ENCODE results near the gene NTM. TPM values are rescaled to one million over a fixed set of nuclear protein-coding genes. Genes with fewer than 3 reads are reported as not detected.

The NTM gene
- total and polyA plus RNA-seq, 9 donors, result 0.16 to 8.5 (median 0.55) TPM; not detected in 3

DNA sequence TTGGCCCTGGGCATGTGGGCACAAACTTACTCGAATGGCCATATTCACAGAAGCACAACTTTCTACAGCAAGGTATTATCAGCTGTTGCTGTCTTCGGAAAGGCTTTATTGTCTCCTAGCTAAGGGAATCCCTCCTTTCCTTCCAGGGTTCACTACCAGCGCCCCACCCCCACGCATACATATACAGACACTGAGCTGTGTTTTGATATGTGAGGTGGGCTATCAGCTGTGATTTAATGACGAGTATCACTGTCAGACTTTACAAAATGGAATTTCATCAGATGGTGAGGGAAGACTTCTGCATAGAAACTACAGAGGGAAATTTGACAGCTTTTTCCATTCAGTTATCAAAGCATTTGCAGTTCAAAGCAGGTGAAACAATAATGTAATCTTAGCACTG is 730.2 kb downstream of the NTM start:
- no peaks in the 10 kb centered on the region for H3K4me1 ChIP-seq (ENCODE audit: insufficient read depth)
- no peak for DNase-seq
- H3K9me3 ChIP-seq, result no peaks in the 10 kb centered on the region
- TF ChIP-seq EP300 (IDR thresholded peaks at IDR 0.05) (no peak), POLR2A (IDR thresholded peaks at IDR 0.05) (no peak)
- TF ChIP-seq, protein P1, sequence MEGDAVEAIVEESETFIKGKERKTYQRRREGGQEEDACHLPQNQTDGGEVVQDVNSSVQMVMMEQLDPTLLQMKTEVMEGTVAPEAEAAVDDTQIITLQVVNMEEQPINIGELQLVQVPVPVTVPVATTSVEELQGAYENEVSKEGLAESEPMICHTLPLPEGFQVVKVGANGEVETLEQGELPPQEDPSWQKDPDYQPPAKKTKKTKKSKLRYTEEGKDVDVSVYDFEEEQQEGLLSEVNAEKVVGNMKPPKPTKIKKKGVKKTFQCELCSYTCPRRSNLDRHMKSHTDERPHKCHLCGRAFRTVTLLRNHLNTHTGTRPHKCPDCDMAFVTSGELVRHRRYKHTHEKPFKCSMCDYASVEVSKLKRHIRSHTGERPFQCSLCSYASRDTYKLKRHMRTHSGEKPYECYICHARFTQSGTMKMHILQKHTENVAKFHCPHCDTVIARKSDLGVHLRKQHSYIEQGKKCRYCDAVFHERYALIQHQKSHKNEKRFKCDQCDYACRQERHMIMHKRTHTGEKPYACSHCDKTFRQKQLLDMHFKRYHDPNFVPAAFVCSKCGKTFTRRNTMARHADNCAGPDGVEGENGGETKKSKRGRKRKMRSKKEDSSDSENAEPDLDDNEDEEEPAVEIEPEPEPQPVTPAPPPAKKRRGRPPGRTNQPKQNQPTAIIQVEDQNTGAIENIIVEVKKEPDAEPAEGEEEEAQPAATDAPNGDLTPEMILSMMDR (IDR thresholded peaks at IDR 0.05), result no peak
- no peaks in the 10 kb centered on the region for H3K36me3 ChIP-seq
- 68 to 81% (median 79%) methylated on average over 5 of the region's 5 CpGs for WGBS, 3 donors
- H3K27me3 ChIP-seq, result no peaks in the 10 kb centered on the region
- no peak overlapping the region for H3K27ac ChIP-seq
- intact Hi-C loops (cut with DNase I), result no loop called here
- no peak overlapping the region for H3K4me3 ChIP-seq

DNA sequence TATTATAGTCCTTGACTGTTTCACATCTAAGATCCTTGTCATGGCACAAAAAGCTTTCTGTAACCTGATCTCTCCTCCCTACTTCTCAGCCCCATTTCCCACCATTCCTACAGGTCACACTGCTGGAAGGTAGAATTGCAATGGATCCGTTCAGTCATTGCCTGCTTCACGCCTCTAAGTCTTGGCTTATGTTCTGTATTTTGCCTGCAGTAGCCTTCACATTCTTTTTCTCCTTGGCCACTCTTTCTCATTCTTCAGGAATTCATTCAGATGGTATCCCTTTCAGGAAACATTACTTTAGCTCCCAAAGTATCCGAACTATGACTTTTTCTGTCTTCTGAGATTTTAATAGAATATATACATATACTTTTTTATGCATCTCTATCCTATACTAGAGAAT is 731.5 kb downstream of the NTM start:
- Histone ChIP-seq H3K9me3 (no peaks in the 10 kb centered on the region), H3K4me3 (no peak overlapping the region), H3K27ac (no peak overlapping the region), H3K27me3 (no peaks in the 10 kb centered on the region), H3K4me1 (ENCODE audit: insufficient read depth) (no peaks in the 10 kb centered on the region), H3K36me3 (no peaks in the 10 kb centered on the region)
- DNase-seq, result no peak
- TF ChIP-seq POLR2A (IDR thresholded peaks at IDR 0.05) (no peak), EP300 (IDR thresholded peaks at IDR 0.05) (no peak)
- TF ChIP-seq, protein P1 (IDR thresholded peaks at IDR 0.05), result no peak
- intact Hi-C loops (cut with DNase I), result no loop called here
- 35 to 67% (median 48%) methylated on average over 3 of the region's 3 CpGs for WGBS, 3 donors

- no peak overlapping the region for H3K4me3 ChIP-seq
- no peaks in the 10 kb centered on the region for H3K4me1 ChIP-seq (ENCODE audit: insufficient read depth)
- intact Hi-C loops (cut with DNase I), result no loop called here
- no peak overlapping the region for H3K27ac ChIP-seq
- H3K9me3 ChIP-seq, result no peaks in the 10 kb centered on the region
- DNase-seq, result no peak
- TF ChIP-seq EP300 (IDR thresholded peaks at IDR 0.05), result no peak
- TF ChIP-seq, protein P1 (IDR thresholded peaks at IDR 0.05), result no peak
- TF ChIP-seq POLR2A (IDR thresholded peaks at IDR 0.05), result no peak
- WGBS, 3 donors, result 82 to 90% (median 86%) methylated on average over 10 of the region's 10 CpGs
- H3K36me3 ChIP-seq, result no peaks in the 10 kb centered on the region
- no peaks in the 10 kb centered on the region for H3K27me3 ChIP-seq
Observed at GRCh38 chr11:132103021-132103420, 732.6 kb downstream of the NTM start.

DNA sequence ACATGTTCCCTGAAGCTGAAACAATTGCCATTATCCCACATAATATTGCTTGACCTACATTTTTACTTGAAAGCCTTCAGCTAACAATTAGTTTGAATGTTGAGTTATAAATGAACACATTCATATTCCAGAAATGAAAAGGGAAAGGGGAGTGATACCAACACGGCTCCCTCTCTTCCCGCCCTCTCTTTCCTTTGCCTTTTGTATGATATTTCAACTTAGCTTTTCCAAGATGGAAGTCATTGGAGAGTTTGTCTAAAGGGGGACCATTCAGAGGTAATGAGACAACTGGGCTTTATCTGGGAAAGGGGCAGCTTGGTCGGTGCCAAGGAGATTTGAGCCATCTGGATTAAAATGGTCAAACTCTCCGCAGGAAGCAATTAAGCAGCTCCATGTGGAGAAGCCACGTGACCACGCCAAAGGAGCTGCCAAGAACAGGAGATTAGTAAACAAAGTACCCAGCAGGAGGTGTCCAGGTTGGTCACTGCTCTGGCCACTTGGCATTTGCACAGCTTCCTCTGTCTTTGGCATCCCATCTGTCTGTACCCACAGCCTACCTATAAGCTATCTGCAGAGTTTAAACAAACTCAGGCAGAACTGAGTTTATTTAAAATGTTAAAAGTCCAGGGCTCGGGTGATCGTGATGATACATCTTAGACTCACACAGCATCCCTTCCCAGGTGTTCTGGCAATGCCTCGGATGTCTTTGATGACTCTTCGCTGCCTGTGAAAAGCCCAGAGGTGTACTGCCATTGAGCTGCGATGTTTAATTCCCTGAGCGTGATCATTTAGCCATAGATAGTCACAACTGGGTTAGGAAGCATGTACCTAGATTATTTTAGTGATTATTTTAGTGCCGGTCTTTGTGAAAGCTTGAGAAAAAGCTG is 735.9 kb downstream of the NTM start:
- 72 to 80% (median 73%) methylated on average over 13 of the region's 13 CpGs for WGBS, 3 donors
- no peaks in the 10 kb centered on the region for H3K36me3 ChIP-seq
- no peaks in the 10 kb centered on the region for H3K9me3 ChIP-seq
- no peak for DNase-seq
- intact Hi-C loops (cut with DNase I), result no loop called here
- no peaks in the 10 kb centered on the region for H3K27me3 ChIP-seq
- no peak overlapping the region for H3K4me3 ChIP-seq
- TF ChIP-seq, protein P1 (IDR thresholded peaks at IDR 0.05), result no peak
- TF ChIP-seq POLR2A (IDR thresholded peaks at IDR 0.05), result no peak
- no peak for TF ChIP-seq EP300 (IDR thresholded peaks at IDR 0.05)
- no peak overlapping the region for H3K27ac ChIP-seq
- H3K4me1 ChIP-seq (ENCODE audit: insufficient read depth), result no peaks in the 10 kb centered on the region
